H1 (cell line): ENCODE measurements around the gene CDCA4. TPM values are rescaled to one million over a fixed set of nuclear protein-coding genes. Genes with fewer than 3 reads are reported as not detected.

ENCODE experiments used
- BRCA1 ChIP-seq: IDR thresholded peaks from 2 replicates; pipeline ENCODE4 v1.6.1; 2012; ENCODE audit warnings: low read depth, low read length, improper control_type of control experiment
- GABPA ChIP-seq: IDR thresholded peaks from 2 replicates; pipeline ENCODE4 v1.6.1; 2011; ENCODE audit warnings: mild to moderate bottlenecking, low read length, moderate library complexity, borderline replicate concordance; ENCODE audit not compliant: insufficient read depth
- HDAC6 ChIP-seq: IDR thresholded peaks from one replicate; pipeline ENCODE4 v1.7.1; 2012; ENCODE audit warnings: low read depth, mild to moderate bottlenecking, inconsistent platforms, low read length, moderate library complexity
- NRF1 ChIP-seq: IDR thresholded peaks from 2 replicates; pipeline ENCODE4 v1.6.1; 2011; ENCODE audit warnings: mild to moderate bottlenecking, low read depth, low read length, improper control_type of control experiment
- POLR2AphosphoS5 ChIP-seq: IDR thresholded peaks from 2 replicates; pipeline ENCODE4 v1.6.1; 2011; ENCODE audit warnings: low read depth, low read length
- POU5F1 ChIP-seq: IDR thresholded peaks from 2 replicates; pipeline ENCODE4 v1.6.1; 2011; ENCODE audit warnings: low read depth, mild to moderate bottlenecking, low read length, moderate library complexity
- RBBP5 ChIP-seq: IDR thresholded peaks from 2 replicates; pipeline ENCODE4 v1.7.1; 2012; ENCODE audit warnings: low read depth, mild to moderate bottlenecking, inconsistent platforms, low read length, moderate library complexity, borderline replicate concordance
- SIX5 ChIP-seq: IDR thresholded peaks from 2 replicates; pipeline ENCODE4 v1.6.1; 2011; ENCODE audit warnings: mild to moderate bottlenecking, low read depth, low read length
- SP4 ChIP-seq: IDR thresholded peaks from 2 replicates; pipeline ENCODE4 v1.6.1; 2012; ENCODE audit warnings: low read length, inconsistent platforms
- SUZ12 ChIP-seq: fragments of 200-600 bp; sonication (generic); IDR thresholded peaks from 2 replicates; pipeline ENCODE4 v1.6.1; 2012; ENCODE audit warnings: mild to moderate bottlenecking, inconsistent platforms, low read length, moderate library complexity, mixed read lengths
- TCF12 ChIP-seq: IDR thresholded peaks from 2 replicates; pipeline ENCODE4 v1.6.1; 2011; ENCODE audit warnings: low read depth, mild to moderate bottlenecking, low read length
- polyA plus RNA-seq, 7 experiments: library from polyadenylated mRNA; depleted of rRNA in 3 of 7; stranded (reverse) in 5 of 7; unstranded in 2 of 7; fragments of >200 nt in 5 of 7; fragments of 200-250 nt in 2 of 7; gene quantifications; 1 replicate in 5 of 7; 2 replicates in 1 of 7; 4 replicates in 1 of 7; pipeline versions ENCODE4 v1.2.1 to v1.2.3, GENCODE V29; 2011 to 2013; ENCODE audit warnings: missing spikeins in 2 of 7, mixed read lengths in 2 of 7
- total RNA-seq: library from RNA; stranded (reverse); fragmentation: NEBNext Ultra II Directional; extraction: Animal tissue kit (Norgen Biotek cat#: 25700); gene quantifications from 2 replicates; pipeline ENCODE4 v1.2.1, GENCODE V29; 2021
- TF ChIP-seq, protein P1 (sequence below): fragments of 300-600 bp; sonication (generic); IDR thresholded peaks from 2 replicates; pipeline ENCODE4 v1.7.1; 2012; ENCODE audit warnings: low read length, moderate library complexity, mild to moderate bottlenecking, inconsistent platforms; ENCODE audit not compliant: insufficient replicate concordance

CDCA4 gene
- total and polyA plus RNA-seq, 2 of the 8 experiments (the other 6 are each of a cell fraction or from before 2014, with no cell fraction given), result 49.9 to 62.4 TPM

DNA sequence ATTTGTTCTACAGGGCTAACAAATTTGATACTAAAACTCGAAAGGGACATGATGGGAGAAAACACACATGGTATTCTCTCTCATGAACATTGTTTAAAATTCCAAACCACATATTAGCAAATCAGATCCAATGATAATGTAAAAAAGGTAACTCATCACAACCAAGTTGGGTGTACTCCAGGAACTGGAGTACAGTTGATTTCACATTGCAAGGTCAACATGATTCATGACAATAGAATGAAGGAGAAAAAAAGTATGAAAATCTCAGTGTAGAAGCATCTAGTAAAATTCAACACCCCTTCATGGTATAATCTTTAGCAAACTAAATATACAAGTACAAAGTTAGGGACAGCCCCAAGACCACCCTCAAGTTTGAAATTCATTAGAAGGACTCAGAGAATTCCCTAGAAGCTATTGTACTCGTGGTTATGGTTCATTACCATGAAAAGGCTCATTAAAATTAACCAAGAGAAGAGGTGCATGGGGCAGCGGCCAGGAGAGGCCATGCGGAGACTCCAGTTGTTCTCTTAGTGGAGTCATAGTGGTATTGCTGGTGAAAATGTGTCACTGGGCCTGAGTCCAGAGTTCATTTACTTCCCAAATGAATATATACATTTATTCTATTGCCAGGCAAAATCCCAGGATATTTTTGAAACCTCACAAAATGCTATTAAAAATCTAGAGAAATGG is 3.1 kb upstream of the CDCA4 start (continued):
- TF ChIP-seq, protein P1, sequence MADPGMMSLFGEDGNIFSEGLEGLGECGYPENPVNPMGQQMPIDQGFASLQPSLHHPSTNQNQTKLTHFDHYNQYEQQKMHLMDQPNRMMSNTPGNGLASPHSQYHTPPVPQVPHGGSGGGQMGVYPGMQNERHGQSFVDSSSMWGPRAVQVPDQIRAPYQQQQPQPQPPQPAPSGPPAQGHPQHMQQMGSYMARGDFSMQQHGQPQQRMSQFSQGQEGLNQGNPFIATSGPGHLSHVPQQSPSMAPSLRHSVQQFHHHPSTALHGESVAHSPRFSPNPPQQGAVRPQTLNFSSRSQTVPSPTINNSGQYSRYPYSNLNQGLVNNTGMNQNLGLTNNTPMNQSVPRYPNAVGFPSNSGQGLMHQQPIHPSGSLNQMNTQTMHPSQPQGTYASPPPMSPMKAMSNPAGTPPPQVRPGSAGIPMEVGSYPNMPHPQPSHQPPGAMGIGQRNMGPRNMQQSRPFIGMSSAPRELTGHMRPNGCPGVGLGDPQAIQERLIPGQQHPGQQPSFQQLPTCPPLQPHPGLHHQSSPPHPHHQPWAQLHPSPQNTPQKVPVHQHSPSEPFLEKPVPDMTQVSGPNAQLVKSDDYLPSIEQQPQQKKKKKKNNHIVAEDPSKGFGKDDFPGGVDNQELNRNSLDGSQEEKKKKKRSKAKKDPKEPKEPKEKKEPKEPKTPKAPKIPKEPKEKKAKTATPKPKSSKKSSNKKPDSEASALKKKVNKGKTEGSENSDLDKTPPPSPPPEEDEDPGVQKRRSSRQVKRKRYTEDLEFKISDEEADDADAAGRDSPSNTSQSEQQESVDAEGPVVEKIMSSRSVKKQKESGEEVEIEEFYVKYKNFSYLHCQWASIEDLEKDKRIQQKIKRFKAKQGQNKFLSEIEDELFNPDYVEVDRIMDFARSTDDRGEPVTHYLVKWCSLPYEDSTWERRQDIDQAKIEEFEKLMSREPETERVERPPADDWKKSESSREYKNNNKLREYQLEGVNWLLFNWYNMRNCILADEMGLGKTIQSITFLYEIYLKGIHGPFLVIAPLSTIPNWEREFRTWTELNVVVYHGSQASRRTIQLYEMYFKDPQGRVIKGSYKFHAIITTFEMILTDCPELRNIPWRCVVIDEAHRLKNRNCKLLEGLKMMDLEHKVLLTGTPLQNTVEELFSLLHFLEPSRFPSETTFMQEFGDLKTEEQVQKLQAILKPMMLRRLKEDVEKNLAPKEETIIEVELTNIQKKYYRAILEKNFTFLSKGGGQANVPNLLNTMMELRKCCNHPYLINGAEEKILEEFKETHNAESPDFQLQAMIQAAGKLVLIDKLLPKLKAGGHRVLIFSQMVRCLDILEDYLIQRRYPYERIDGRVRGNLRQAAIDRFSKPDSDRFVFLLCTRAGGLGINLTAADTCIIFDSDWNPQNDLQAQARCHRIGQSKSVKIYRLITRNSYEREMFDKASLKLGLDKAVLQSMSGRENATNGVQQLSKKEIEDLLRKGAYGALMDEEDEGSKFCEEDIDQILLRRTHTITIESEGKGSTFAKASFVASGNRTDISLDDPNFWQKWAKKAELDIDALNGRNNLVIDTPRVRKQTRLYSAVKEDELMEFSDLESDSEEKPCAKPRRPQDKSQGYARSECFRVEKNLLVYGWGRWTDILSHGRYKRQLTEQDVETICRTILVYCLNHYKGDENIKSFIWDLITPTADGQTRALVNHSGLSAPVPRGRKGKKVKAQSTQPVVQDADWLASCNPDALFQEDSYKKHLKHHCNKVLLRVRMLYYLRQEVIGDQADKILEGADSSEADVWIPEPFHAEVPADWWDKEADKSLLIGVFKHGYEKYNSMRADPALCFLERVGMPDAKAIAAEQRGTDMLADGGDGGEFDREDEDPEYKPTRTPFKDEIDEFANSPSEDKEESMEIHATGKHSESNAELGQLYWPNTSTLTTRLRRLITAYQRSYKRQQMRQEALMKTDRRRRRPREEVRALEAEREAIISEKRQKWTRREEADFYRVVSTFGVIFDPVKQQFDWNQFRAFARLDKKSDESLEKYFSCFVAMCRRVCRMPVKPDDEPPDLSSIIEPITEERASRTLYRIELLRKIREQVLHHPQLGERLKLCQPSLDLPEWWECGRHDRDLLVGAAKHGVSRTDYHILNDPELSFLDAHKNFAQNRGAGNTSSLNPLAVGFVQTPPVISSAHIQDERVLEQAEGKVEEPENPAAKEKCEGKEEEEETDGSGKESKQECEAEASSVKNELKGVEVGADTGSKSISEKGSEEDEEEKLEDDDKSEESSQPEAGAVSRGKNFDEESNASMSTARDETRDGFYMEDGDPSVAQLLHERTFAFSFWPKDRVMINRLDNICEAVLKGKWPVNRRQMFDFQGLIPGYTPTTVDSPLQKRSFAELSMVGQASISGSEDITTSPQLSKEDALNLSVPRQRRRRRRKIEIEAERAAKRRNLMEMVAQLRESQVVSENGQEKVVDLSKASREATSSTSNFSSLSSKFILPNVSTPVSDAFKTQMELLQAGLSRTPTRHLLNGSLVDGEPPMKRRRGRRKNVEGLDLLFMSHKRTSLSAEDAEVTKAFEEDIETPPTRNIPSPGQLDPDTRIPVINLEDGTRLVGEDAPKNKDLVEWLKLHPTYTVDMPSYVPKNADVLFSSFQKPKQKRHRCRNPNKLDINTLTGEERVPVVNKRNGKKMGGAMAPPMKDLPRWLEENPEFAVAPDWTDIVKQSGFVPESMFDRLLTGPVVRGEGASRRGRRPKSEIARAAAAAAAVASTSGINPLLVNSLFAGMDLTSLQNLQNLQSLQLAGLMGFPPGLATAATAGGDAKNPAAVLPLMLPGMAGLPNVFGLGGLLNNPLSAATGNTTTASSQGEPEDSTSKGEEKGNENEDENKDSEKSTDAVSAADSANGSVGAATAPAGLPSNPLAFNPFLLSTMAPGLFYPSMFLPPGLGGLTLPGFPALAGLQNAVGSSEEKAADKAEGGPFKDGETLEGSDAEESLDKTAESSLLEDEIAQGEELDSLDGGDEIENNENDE, result no peak
- TF ChIP-seq BRCA1 (no peak), POU5F1 (no peak), HDAC6 (no peak), TCF12 (no peak), NRF1 (no peak), RBBP5 (no peak), SIX5 (no peak), GABPA (no peak), SP4 (no peak), SUZ12 (no peak), POLR2AphosphoS5 (no peak)
